ENCODE data around the gene GPR78. TPM values are rescaled to one million over a fixed set of nuclear protein-coding genes. Genes with fewer than 3 reads are reported as not detected.

The GPR78 gene
- polyA plus RNA-seq, 3 donors: not detected

DNA sequence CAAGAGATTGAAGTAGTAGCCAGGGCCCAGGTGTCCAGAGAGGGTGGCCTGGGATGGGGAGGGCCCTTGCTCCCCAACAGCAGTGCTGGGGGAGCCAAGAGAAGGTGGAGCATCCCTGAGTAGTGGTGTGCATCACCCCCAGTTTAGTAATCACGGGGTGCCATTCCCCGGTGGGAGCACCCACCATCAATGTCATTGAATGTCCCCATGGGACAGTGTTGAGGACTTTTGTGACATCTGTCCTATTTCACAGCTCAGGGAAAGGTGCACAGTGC is 7.9 kb downstream of the GPR78 start:
- Mint-ChIP-seq H3K9me3 (peaks cover 0 to 2% (median 0%) of the 10 kb centered on the region in 7 donors), H3K36me3 (no peaks in the 10 kb centered on the region), H3K4me1 (no peaks in the 10 kb centered on the region), H3K27me3 (ENCODE audit: low read depth in 3 of 3) (peaks cover 24 to 35% (median 26%) of the 10 kb centered on the region in 3 donors), H3K4me3 (no peak overlapping the region), H3K27ac (peak overlapping the region in 1 of 7 donors; percentile 74)
- Histone ChIP-seq H3K27me3 (ENCODE audit: control insufficient read depth in 2 of 2, insufficient read depth in 2 of 2, low read length in 2 of 2) (peaks cover 2 to 17% of the 10 kb centered on the region in 2 donors), H3K79me2 (ENCODE audit: insufficient read depth, low read length) (no peaks in the 10 kb centered on the region), H3K9me3 (replicated peaks in 1 of 2; ENCODE audit: control insufficient read depth in 1 of 2, insufficient read depth in 1 of 2, low read length in 2 of 2) (no peaks in the 10 kb centered on the region), H3K4me3 (replicated peaks in 1 of 3; ENCODE audit: low read depth in 2 of 3, low read length in 3 of 3) (no peak overlapping the region), H2AFZ (ENCODE audit: insufficient read depth, low read depth, low read length, poor library complexity, severe bottlenecking) (no peak overlapping the region), H3K36me3 (replicated peaks in 1 of 2; ENCODE audit: control insufficient read depth in 1 of 2, insufficient read depth in 2 of 2, low read length in 2 of 2) (no peaks in the 10 kb centered on the region), H3K4me1 (ENCODE audit: control insufficient read depth in 1 of 2, insufficient read depth in 2 of 2, low read length in 2 of 2) (no peaks in the 10 kb centered on the region), H4K20me1 (ENCODE audit: insufficient read depth, low read length) (no peaks in the 10 kb centered on the region), H3K27ac (ENCODE audit: low read depth in 1 of 2, low read length in 2 of 2) (no peak overlapping the region), H3K4me2 (replicated peaks; ENCODE audit: extremely low read depth, low read length, poor library complexity, severe bottlenecking) (no peak overlapping the region), H3K9ac (ENCODE audit: insufficient read depth, low read length, poor library complexity, severe bottlenecking) (no peak overlapping the region)
- intact Hi-C loops (cut with micrococcal nuclease): no loop called here
- no peak for DNase-seq
- no peak for TF ChIP-seq CTCF (IDR thresholded peaks at IDR 0.05)
- 100% methylated on average over 2 of the region's 2 CpGs for WGBS (ENCODE audit: insufficient coverage)

- no peak overlapping the region for H3K4me3 ChIP-seq (replicated peaks in 1 of 3; ENCODE audit: low read depth in 2 of 3, low read length in 3 of 3)
- no peak overlapping the region for H2AFZ ChIP-seq (ENCODE audit: insufficient read depth, low read depth, low read length, poor library complexity, severe bottlenecking)
- no peaks in the 10 kb centered on the region for H3K36me3 ChIP-seq (replicated peaks in 1 of 2; ENCODE audit: control insufficient read depth in 1 of 2, insufficient read depth in 2 of 2, low read length in 2 of 2)
- H3K4me3 Mint-ChIP-seq: no peak overlapping the region
- no peaks in the 10 kb centered on the region for H3K4me1 ChIP-seq (ENCODE audit: control insufficient read depth in 1 of 2, insufficient read depth in 2 of 2, low read length in 2 of 2)
- H3K27ac Mint-ChIP-seq: no peak overlapping the region
- no peak overlapping the region for H3K27ac ChIP-seq (ENCODE audit: low read depth in 1 of 2, low read length in 2 of 2)
- DNase-seq: no peak
- peaks cover 31 to 47% (median 38%) of the 10 kb centered on the region in 3 donors for H3K27me3 Mint-ChIP-seq (ENCODE audit: low read depth in 3 of 3)
- H3K9me3 ChIP-seq (replicated peaks in 1 of 2; ENCODE audit: control insufficient read depth in 1 of 2, insufficient read depth in 1 of 2, low read length in 2 of 2): no peaks in the 10 kb centered on the region
- peaks cover 2 to 29% of the 10 kb centered on the region in 2 donors for H3K27me3 ChIP-seq (ENCODE audit: control insufficient read depth in 2 of 2, insufficient read depth in 2 of 2, low read length in 2 of 2)
- intact Hi-C loops (cut with micrococcal nuclease): no loop called here
- 83% methylated on average over 10 of the region's 10 CpGs for WGBS (ENCODE audit: insufficient coverage)
- H3K4me2 ChIP-seq (replicated peaks; ENCODE audit: extremely low read depth, low read length, poor library complexity, severe bottlenecking): no peak overlapping the region
- H3K9me3 Mint-ChIP-seq: peaks cover 0 to 5% (median 0%) of the 10 kb centered on the region in 7 donors
- no peak overlapping the region for H3K9ac ChIP-seq (ENCODE audit: insufficient read depth, low read length, poor library complexity, severe bottlenecking)
- H3K79me2 ChIP-seq (ENCODE audit: insufficient read depth, low read length): no peaks in the 10 kb centered on the region
- no peak for TF ChIP-seq CTCF (IDR thresholded peaks at IDR 0.05)
- H3K4me1 Mint-ChIP-seq: no peaks in the 10 kb centered on the region
- H3K36me3 Mint-ChIP-seq: no peaks in the 10 kb centered on the region
- no peaks in the 10 kb centered on the region for H4K20me1 ChIP-seq (ENCODE audit: insufficient read depth, low read length)
Measured at GRCh38 chr4:8589336-8589735, 9.1 kb downstream of the GPR78 start.
